ENCODE data around the gene YAP1.
"Not testable (repeated sequence)": the region's sequence is repeated elsewhere in the genome, so short reads cannot be mapped to it uniquely, and the experiment has no call there.

- not testable (repeated sequence) for TF ChIP-seq CTCF (conservative IDR thresholded peaks at IDR 0.05; ENCODE audit: low read length); EZH2phosphoT487 (IDR thresholded peaks at IDR 0.05; ENCODE audit: borderline replicate concordance, low read depth, low read length)
These were observed 154.5 kb downstream of the YAP1 start for GRCh38 chr11:102264704-102265103.

Measured in OCI-LY7 (cell line).